ENCODE results near the gene SMTNL1. TPM values are rescaled to one million over a fixed set of nuclear protein-coding genes. Genes with fewer than 3 reads are reported as not detected.
A peak's percentile ranks its signal among the peaks of the same experiment; 100 is the strongest.

SMTNL1 gene
- total and polyA plus RNA-seq, 9 of the 15 experiments (the other 6 are each of a cell fraction or from before 2014, with no cell fraction given) = not detected

- TF ChIP-seq, protein P1, sequence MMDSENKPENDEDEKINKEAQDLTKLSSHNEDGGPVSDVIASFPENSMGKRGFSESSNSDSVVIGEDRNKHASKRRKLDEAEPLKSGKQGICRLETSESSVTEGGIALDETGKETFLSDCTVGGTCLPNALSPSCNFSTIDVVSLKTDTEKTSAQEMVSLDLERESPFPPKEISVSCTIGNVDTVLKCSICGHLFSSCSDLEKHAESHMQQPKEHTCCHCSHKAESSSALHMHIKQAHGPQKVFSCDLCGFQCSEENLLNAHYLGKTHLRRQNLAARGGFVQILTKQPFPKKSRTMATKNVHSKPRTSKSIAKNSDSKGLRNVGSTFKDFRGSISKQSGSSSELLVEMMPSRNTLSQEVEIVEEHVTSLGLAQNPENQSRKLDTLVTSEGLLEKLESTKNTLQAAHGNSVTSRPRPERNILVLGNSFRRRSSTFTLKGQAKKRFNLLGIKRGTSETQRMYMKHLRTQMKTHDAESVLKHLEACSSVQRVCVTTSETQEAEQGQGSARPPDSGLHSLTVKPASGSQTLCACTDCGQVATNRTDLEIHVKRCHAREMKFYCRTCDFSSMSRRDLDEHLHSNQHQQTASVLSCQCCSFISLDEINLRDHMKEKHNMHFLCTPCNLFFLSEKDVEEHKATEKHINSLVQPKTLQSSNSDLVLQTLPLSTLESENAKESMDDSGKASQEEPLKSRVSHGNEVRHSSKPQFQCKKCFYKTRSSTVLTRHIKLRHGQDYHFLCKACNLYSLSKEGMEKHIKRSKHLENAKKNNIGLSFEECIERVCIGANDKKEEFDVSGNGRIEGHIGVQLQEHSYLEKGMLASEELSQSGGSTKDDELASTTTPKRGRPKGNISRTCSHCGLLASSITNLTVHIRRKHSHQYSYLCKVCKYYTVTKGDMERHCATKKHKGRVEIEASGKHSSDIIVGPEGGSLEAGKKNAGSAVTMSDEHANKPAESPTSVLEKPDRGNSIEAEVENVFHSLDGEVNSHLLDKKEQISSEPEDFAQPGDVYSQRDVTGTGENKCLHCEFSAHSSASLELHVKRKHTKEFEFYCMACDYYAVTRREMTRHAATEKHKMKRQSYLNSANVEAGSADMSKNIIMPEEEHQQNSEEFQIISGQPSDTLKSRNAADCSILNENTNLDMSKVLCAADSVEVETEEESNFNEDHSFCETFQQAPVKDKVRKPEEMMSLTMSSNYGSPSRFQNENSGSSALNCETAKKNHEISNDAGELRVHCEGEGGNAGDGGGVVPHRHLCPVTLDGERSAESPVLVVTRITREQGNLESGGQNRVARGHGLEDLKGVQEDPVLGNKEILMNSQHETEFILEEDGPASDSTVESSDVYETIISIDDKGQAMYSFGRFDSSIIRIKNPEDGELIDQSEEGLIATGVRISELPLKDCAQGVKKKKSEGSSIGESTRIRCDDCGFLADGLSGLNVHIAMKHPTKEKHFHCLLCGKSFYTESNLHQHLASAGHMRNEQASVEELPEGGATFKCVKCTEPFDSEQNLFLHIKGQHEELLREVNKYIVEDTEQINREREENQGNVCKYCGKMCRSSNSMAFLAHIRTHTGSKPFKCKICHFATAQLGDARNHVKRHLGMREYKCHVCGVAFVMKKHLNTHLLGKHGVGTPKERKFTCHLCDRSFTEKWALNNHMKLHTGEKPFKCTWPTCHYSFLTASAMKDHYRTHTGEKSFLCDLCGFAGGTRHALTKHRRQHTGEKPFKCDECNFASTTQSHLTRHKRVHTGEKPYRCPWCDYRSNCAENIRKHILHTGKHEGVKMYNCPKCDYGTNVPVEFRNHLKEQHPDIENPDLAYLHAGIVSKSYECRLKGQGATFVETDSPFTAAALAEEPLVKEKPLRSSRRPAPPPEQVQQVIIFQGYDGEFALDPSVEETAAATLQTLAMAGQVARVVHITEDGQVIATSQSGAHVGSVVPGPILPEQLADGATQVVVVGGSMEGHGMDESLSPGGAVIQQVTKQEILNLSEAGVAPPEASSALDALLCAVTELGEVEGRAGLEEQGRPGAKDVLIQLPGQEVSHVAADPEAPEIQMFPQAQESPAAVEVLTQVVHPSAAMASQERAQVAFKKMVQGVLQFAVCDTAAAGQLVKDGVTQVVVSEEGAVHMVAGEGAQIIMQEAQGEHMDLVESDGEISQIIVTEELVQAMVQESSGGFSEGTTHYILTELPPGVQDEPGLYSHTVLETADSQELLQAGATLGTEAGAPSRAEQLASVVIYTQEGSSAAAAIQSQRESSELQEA (IDR thresholded peaks at IDR 0.05; ENCODE audit: low read depth) = no peak
- TF ChIP-seq NKRF (IDR thresholded peaks at IDR 0.05; ENCODE audit: borderline replicate concordance) = no peak
- TF ChIP-seq WHSC1 (IDR thresholded peaks at IDR 0.05; ENCODE audit: low read length) = no peak
- TF ChIP-seq DDX20 (tag; IDR thresholded peaks at IDR 0.05; ENCODE audit: low read depth) = no peak
- TF ChIP-seq SIN3B (IDR thresholded peaks at IDR 0.05; ENCODE audit: low read depth) = peak; percentile 17; the same call in 1 of the 2 replicates
- TF ChIP-seq CC2D1A (IDR thresholded peaks at IDR 0.05) = peak; percentile 24; the same call in 1 of the 2 replicates
- no peak for TF ChIP-seq JUN (IDR thresholded peaks at IDR 0.05; ENCODE audit: borderline replicate concordance, low read depth, low read length)
- no peak for TF ChIP-seq JUN (CRISPR knock-in tag; IDR thresholded peaks at IDR 0.05; ENCODE audit: borderline replicate concordance)
- TF ChIP-seq KDM5B (IDR thresholded peaks at IDR 0.05; ENCODE audit: insufficient replicate concordance, low read depth, low read length) = peak; percentile 46
- no peak for TF ChIP-seq NFIX (CRISPR knock-in tag; IDR thresholded peaks at IDR 0.05; ENCODE audit: low read depth)
- no peak for TF ChIP-seq MAFF (IDR thresholded peaks at IDR 0.05; ENCODE audit: low read length)
- TF ChIP-seq, protein P2, sequence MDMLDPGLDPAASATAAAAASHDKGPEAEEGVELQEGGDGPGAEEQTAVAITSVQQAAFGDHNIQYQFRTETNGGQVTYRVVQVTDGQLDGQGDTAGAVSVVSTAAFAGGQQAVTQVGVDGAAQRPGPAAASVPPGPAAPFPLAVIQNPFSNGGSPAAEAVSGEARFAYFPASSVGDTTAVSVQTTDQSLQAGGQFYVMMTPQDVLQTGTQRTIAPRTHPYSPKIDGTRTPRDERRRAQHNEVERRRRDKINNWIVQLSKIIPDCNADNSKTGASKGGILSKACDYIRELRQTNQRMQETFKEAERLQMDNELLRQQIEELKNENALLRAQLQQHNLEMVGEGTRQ (CRISPR knock-in tag; IDR thresholded peaks at IDR 0.05) = no peak
- TF ChIP-seq SOX6 (IDR thresholded peaks at IDR 0.05) = no peak
- no peak for TF ChIP-seq POLR2B (IDR thresholded peaks at IDR 0.05; ENCODE audit: low read depth, partially characterized antibody)
- 0 out of 2 replicates have a peak, but pooled peaks have one; percentile 23 for TF ChIP-seq KHSRP (IDR thresholded peaks at IDR 0.05)
- peak; percentile 36; the same call in 1 of the 2 replicates for TF ChIP-seq NR2C2 (CRISPR knock-in tag; IDR thresholded peaks at IDR 0.05)
- no peak for TF ChIP-seq NR2C2 (tag; IDR thresholded peaks at IDR 0.05)
- no peak for TF ChIP-seq NR4A1 (CRISPR knock-in tag; IDR thresholded peaks at IDR 0.05)
- TF ChIP-seq NR4A1 (tag; IDR thresholded peaks at IDR 0.05) = no peak
- TF ChIP-seq POLR2H (tag; IDR thresholded peaks at IDR 0.05; ENCODE audit: low read depth) = no peak
- no peak for TF ChIP-seq GTF2A2 (tag; IDR thresholded peaks at IDR 0.05)
Measured at GRCh38 chr11:57530215-57530595, 7.2 kb upstream of the SMTNL1 start (continued).

Measured in K562 (cell line).